OCI-LY3 (cell line): ENCODE data around the gene TTLL10.

ENCODE experiments used
- CTCF ChIP-seq: fragments of 200-600, 300-600 bp; sonication (generic); IDR thresholded peaks from 2 replicates; pipeline ENCODE4 v1.5.1; 2014; ENCODE audit warnings: antibody characterized with exemption, low read length, low read depth
- EZH2phosphoT487 ChIP-seq: fragments of 200-600 bp; shearing (Covaris generic); IDR thresholded peaks from 2 replicates; pipeline ENCODE4 v1.6.1; 2018; ENCODE audit warnings: antibody characterized with exemption, mixed run types, low read depth

- TF ChIP-seq CTCF (no peak), EZH2phosphoT487 (no peak)
Observed at GRCh38 chr1:1141244-1141910, 32.3 kb upstream of the TTLL10 start.
